ENCODE measurements around the gene LIFR. TPM values are rescaled to one million over a fixed set of nuclear protein-coding genes. Genes with fewer than 3 reads are reported as not detected.

LIFR gene
- polyA plus RNA-seq, 2 of the 4 experiments (the other 2 are of a cell fraction), result 3.8 to 7.9 TPM

DNA sequence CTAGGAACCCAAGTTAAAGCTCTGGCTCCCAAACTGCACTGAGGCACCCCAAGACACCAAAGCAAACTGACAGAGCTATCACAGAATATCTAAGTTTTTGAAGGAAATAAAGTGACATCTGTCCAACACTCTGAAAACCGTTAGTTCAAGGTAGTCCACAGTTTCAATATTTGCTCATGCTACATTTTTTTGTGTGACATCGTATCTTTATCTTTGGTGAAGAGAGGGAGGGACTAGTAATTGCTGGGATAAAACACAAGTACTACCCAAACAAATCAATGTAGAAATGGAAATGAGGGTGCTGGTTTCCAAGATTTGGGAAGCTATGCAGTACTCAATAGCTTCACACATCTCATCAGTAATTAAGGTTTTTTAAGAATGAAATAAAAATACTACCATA is 20.6 kb downstream of the LIFR start:
- CTCF ChIA-PET, result interaction anchor here (0.7 to 2.6 kb wide), 2 partner anchors 94 to 274 kb away, joined by 3 to 14 read pairs; no protein-coding TSS in a partner anchor
- 47% methylated on average over 2 of the region's 2 CpGs for WGBS (ENCODE audit: missing lambda C conversion rate)
- peaks cover 11% of the 10 kb centered on the region for H3K4me1 ChIP-seq
- peaks cover 8% of the 10 kb centered on the region; the same call in 2 of the 3 replicates for H3K9me3 ChIP-seq
- no peak for ATAC-seq
- no peak for FAIRE-seq
- POLR2A ChIA-PET, result no interaction called here
- DNase-seq (ENCODE audit: low read depth in 1 of 2, low spot score in 1 of 2), result no peak
- no peak for TF ChIP-seq HDAC2 (IDR thresholded peaks at IDR 0.05)
- no peak for TF ChIP-seq CHD2 (IDR thresholded peaks at IDR 0.05; ENCODE audit: low read length, partially characterized antibody)
- TF ChIP-seq RAD21 (conservative IDR thresholded peaks at IDR 0.05 in 1 of 2, IDR thresholded peaks at IDR 0.05 in 1 of 2), result no peak
- no peak for TF ChIP-seq HOXB13 (CRISPR knock-in tag; IDR thresholded peaks at IDR 0.05; ENCODE audit: low read depth)
- TF ChIP-seq, protein P1, sequence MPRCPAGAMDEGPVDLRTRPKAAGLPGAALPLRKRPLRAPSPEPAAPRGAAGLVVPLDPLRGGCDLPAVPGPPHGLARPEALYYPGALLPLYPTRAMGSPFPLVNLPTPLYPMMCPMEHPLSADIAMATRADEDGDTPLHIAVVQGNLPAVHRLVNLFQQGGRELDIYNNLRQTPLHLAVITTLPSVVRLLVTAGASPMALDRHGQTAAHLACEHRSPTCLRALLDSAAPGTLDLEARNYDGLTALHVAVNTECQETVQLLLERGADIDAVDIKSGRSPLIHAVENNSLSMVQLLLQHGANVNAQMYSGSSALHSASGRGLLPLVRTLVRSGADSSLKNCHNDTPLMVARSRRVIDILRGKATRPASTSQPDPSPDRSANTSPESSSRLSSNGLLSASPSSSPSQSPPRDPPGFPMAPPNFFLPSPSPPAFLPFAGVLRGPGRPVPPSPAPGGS (IDR thresholded peaks at IDR 0.05), result no peak
- TF ChIP-seq JUN (IDR thresholded peaks at IDR 0.05), result no peak
- TF ChIP-seq, protein P2, sequence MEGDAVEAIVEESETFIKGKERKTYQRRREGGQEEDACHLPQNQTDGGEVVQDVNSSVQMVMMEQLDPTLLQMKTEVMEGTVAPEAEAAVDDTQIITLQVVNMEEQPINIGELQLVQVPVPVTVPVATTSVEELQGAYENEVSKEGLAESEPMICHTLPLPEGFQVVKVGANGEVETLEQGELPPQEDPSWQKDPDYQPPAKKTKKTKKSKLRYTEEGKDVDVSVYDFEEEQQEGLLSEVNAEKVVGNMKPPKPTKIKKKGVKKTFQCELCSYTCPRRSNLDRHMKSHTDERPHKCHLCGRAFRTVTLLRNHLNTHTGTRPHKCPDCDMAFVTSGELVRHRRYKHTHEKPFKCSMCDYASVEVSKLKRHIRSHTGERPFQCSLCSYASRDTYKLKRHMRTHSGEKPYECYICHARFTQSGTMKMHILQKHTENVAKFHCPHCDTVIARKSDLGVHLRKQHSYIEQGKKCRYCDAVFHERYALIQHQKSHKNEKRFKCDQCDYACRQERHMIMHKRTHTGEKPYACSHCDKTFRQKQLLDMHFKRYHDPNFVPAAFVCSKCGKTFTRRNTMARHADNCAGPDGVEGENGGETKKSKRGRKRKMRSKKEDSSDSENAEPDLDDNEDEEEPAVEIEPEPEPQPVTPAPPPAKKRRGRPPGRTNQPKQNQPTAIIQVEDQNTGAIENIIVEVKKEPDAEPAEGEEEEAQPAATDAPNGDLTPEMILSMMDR (IDR thresholded peaks at IDR 0.05), result no peak
- no peak overlapping the region for H3K27ac ChIP-seq
- no peak overlapping the region for H3K4me3 ChIP-seq
- peak overlapping the region; percentile 19; the same call in 1 of the 3 replicates for H3K4me2 ChIP-seq

DNA sequence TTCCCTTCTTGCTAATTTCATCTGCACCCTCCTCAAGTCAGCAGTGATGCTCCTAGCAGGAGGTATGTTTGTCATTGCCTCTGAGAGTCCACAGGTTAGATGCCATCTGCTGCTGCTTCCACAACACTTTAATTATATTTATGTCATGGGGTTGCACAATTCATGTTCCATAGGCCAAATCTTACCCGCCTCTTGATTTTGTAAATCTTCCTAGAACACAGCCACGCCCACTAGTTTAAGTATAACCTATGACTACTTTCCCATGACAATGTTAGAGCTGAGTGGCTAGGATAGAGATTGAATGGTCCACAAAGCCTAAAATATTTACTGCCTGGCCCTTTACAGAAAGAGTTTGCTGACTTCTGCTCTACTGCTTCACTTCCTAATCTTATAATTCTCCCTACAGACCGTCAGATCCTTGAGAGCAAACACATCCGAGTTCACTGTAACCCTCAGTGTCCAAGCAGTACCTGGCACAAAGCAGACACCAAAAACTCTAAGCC is 21.1 kb downstream of the LIFR start:
- 68% methylated on average over 4 of the region's 4 CpGs for WGBS (ENCODE audit: missing lambda C conversion rate)
- no peak overlapping the region for H3K4me3 ChIP-seq
- H3K4me2 ChIP-seq, result peak overlapping the region; percentile 19; the same call in 1 of the 3 replicates
- no peak for FAIRE-seq
- no peak for DNase-seq (ENCODE audit: low read depth in 1 of 2, low spot score in 1 of 2)
- POLR2A ChIA-PET, result no interaction called here
- TF ChIP-seq, protein P3, sequence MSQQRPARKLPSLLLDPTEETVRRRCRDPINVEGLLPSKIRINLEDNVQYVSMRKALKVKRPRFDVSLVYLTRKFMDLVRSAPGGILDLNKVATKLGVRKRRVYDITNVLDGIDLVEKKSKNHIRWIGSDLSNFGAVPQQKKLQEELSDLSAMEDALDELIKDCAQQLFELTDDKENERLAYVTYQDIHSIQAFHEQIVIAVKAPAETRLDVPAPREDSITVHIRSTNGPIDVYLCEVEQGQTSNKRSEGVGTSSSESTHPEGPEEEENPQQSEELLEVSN (IDR thresholded peaks at IDR 0.05; ENCODE audit: borderline replicate concordance, low read depth), result no peak
- TF ChIP-seq RNF2 (IDR thresholded peaks at IDR 0.05; ENCODE audit: borderline replicate concordance, low read depth), result no peak
- CTCF ChIA-PET, result interaction anchor here (0.9 to 2.6 kb wide), 2 partner anchors 46 to 94 kb away, joined by 3 to 14 read pairs; no protein-coding TSS in a partner anchor
- H3K27ac ChIP-seq, result no peak overlapping the region
- H3K4me1 ChIP-seq, result peaks cover 10% of the 10 kb centered on the region
- ATAC-seq, result no peak
- H3K9me3 ChIP-seq, result peaks cover 8% of the 10 kb centered on the region; the same call in 2 of the 3 replicates

DNA sequence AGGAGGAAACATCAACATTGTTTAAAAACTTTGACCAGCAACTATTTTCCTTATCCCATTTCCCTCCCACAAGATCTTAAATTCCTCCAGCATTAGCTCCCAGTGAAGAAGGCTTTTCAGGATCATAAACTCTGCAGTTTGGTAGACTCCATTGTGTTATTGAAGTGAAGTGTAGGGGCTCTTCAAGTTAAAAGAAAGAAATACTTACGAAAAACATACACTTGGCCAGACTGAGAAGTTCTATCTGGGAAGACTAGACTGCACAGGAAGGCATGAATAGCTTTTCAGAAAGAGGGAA is 22.3 kb downstream of the LIFR start:
- H3K4me1 ChIP-seq, result peaks cover 10% of the 10 kb centered on the region
- DNase-seq (ENCODE audit: low read depth in 1 of 2, low spot score in 1 of 2) (no peak), ATAC-seq (no peak), FAIRE-seq (no peak)
- no peak overlapping the region for H3K27ac ChIP-seq
- TF ChIP-seq HOXA7 (CRISPR knock-in tag; IDR thresholded peaks at IDR 0.05), result no peak
- no peak for TF ChIP-seq EHF (CRISPR knock-in tag; IDR thresholded peaks at IDR 0.05)
- CTCF ChIA-PET, result interaction anchor here (0.9 to 1.2 kb wide), 2 partner anchors 44 to 92 kb away, joined by 3 to 4 read pairs; no protein-coding TSS in a partner anchor
- H3K4me2 ChIP-seq, result no peak overlapping the region
- H3K4me3 ChIP-seq, result no peak overlapping the region
- 100% methylated on average over 1 of the region's 1 CpG for WGBS (ENCODE audit: missing lambda C conversion rate)
- peaks cover 8% of the 10 kb centered on the region; the same call in 2 of the 3 replicates for H3K9me3 ChIP-seq
- POLR2A ChIA-PET, result no interaction called here

DNA sequence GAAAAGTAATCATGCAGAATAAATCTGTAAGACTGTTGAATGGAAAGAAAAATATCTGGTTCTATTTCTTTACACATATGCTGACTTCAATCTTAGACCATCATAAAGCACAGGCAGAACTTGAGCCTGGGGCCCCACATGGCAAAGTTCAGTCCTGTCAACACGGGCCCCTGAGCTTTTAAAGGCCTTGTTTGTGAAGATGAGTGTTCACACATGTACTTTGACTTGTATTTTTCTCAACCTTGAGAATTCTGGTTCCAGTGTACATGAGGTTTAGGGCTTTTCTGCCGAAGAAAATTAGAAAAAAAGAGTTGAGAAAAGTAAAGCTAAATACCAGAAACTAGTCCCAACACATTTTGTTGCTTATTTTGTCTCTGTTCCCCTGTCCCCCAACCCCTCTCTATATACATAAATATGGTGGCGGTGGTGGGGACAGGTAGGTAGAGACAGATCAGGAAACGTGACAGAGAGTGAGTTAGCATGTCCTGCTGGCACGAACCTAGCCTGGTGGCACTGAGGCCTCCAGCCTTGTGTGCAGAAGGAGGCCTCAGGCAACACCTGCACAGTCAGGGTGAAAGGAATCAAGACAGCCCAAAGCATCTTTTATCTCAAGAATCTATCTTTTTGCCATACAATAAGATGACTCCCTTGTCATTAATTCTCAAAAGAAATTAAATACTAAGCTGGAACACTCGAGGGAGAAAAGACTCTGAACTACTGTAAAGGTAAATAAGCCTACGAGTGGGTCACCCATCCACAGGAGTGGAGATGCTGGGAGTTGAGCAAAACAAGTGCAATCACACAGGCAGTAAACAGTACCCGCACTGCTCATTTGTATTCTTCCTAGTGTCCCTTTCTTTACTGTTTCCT is 22.9 kb downstream of the LIFR start:
- ChIA-PET POLR2A (no interaction called here), CTCF (interaction anchor here (1.2 kb wide), 1 partner anchor 92 kb away, joined by 4 read pairs; no protein-coding TSS in a partner anchor)
- H3K9me3 ChIP-seq, result peaks cover 8% of the 10 kb centered on the region; the same call in 2 of the 3 replicates
- H3K4me1 ChIP-seq, result peaks cover 10% of the 10 kb centered on the region
- H3K4me3 ChIP-seq, result no peak overlapping the region
- H3K27ac ChIP-seq, result no peak overlapping the region
- ATAC-seq, result no peak
- 64% methylated on average over 8 of the region's 8 CpGs for WGBS (ENCODE audit: missing lambda C conversion rate)
- H3K4me2 ChIP-seq, result no peak overlapping the region
- DNase-seq (ENCODE audit: low read depth in 1 of 2, low spot score in 1 of 2), result no peak
- FAIRE-seq, result no peak
- TF ChIP-seq, protein P4, sequence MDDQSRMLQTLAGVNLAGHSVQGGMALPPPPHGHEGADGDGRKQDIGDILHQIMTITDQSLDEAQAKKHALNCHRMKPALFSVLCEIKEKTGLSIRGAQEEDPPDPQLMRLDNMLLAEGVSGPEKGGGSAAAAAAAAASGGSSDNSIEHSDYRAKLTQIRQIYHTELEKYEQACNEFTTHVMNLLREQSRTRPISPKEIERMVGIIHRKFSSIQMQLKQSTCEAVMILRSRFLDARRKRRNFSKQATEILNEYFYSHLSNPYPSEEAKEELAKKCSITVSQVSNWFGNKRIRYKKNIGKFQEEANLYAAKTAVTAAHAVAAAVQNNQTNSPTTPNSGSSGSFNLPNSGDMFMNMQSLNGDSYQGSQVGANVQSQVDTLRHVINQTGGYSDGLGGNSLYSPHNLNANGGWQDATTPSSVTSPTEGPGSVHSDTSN (IDR thresholded peaks at IDR 0.05), result no peak
- TF ChIP-seq, protein P5, sequence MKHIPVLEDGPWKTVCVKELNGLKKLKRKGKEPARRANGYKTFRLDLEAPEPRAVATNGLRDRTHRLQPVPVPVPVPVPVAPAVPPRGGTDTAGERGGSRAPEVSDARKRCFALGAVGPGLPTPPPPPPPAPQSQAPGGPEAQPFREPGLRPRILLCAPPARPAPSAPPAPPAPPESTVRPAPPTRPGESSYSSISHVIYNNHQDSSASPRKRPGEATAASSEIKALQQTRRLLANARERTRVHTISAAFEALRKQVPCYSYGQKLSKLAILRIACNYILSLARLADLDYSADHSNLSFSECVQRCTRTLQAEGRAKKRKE (CRISPR knock-in tag; IDR thresholded peaks at IDR 0.05; ENCODE audit: low read depth), result no peak
- TF ChIP-seq ZSCAN20 (CRISPR knock-in tag; IDR thresholded peaks at IDR 0.05), result no peak
- TF ChIP-seq POLR2A (IDR thresholded peaks at IDR 0.05; ENCODE audit: low read length), result no peak
- no peak for TF ChIP-seq FOXS1 (CRISPR knock-in tag; IDR thresholded peaks at IDR 0.05)
- no peak for TF ChIP-seq EHMT2 (IDR thresholded peaks at IDR 0.05; ENCODE audit: low read depth)
- no peak for TF ChIP-seq JUNB (IDR thresholded peaks at IDR 0.05)
- no peak for TF ChIP-seq EP300 (IDR thresholded peaks at IDR 0.05)
- TF ChIP-seq KDM5A (IDR thresholded peaks at IDR 0.05), result no peak
- TF ChIP-seq CBX2 (IDR thresholded peaks at IDR 0.05; ENCODE audit: borderline replicate concordance, low read depth), result no peak
- no peak for TF ChIP-seq FOSL2 (IDR thresholded peaks at IDR 0.05)
- no peak for TF ChIP-seq FOSL2 (CRISPR knock-in tag; IDR thresholded peaks at IDR 0.05)
- no peak for TF ChIP-seq RARB (CRISPR knock-in tag; IDR thresholded peaks at IDR 0.05)
- TF ChIP-seq SREBF2 (IDR thresholded peaks at IDR 0.05), result no peak

Data from A549 (cell line).